Keratinocyte (primary cell): ENCODE measurements around the gene KRT84. TPM values are rescaled to one million over a fixed set of nuclear protein-coding genes. Genes with fewer than 3 reads are reported as not detected.

Experiments
- DNase-seq: peaks from one replicate; pipeline ENCODE4 v3.0.0-alpha.2; 2011; ENCODE audit warnings: low read depth, missing footprints, low spot score
- FAIRE-seq: peaks from 2 replicates; lab custom pipeline; 2011; peaks lifted over from hg19 to GRCh38; lab: Jason Lieb, UNC
- H2AFZ ChIP-seq: 2 replicates; pipeline ENCODE4 v1.6.0; 2012; ENCODE audit warnings: low read length, control low read depth, inconsistent platforms; ENCODE audit not compliant: control insufficient read depth
- H3K27ac ChIP-seq: 2 replicates; pipeline ENCODE4 v1.5.1; 2011; ENCODE audit warnings: low read length; ENCODE audit not compliant: control insufficient read depth, insufficient read depth
- H3K27me3 ChIP-seq: 3 replicates; pipeline ENCODE4 v1.6.0; 2011; ENCODE audit warnings: low read length; ENCODE audit not compliant: control insufficient read depth, insufficient read depth; ENCODE audit errors: extremely low read depth
- H3K36me3 ChIP-seq, 2 experiments: 2 replicates in 1 of 2; 3 replicates in 1 of 2; pipeline ENCODE4 v1.5.1; 2011; ENCODE audit warnings: low read length in 2 of 2, mild to moderate bottlenecking in 1 of 2; ENCODE audit not compliant: control insufficient read depth in 2 of 2, insufficient read depth in 2 of 2; ENCODE audit errors: extremely low read depth in 1 of 2
- H3K4me1 ChIP-seq: 3 replicates; pipeline ENCODE4 v1.5.1; 2011; ENCODE audit warnings: low read length; ENCODE audit not compliant: control insufficient read depth, insufficient read depth; ENCODE audit errors: extremely low read depth
- H3K4me2 ChIP-seq: 3 replicates; pipeline ENCODE4 v1.6.0; 2011; ENCODE audit warnings: low read depth, low read length; ENCODE audit not compliant: control insufficient read depth, insufficient read depth; ENCODE audit errors: extremely low read depth
- H3K4me3 ChIP-seq, 3 experiments: fragments of 200-600 bp in 1 of 3; sonication (generic) in 1 of 3; 2 replicates in 2 of 3; 3 replicates in 1 of 3; pipeline ENCODE4 v1.5.1; 2011 to 2016; ENCODE audit warnings: low read length in 3 of 3, mild to moderate bottlenecking in 3 of 3, control low read depth in 2 of 3, inconsistent platforms in 1 of 3, low read depth in 1 of 3, mixed read lengths in 1 of 3, mixed run types in 1 of 3, moderate library complexity in 1 of 3; ENCODE audit not compliant: control insufficient read depth in 2 of 3, insufficient read depth in 2 of 3; ENCODE audit errors: extremely low read depth in 1 of 3
- H3K79me2 ChIP-seq: 2 replicates; pipeline ENCODE4 v1.6.0; 2012; ENCODE audit warnings: low read length; ENCODE audit not compliant: control insufficient read depth, insufficient read depth
- H3K9ac ChIP-seq: 3 replicates; pipeline ENCODE4 v1.6.0; 2011; ENCODE audit warnings: low read length; ENCODE audit not compliant: control insufficient read depth, insufficient read depth; ENCODE audit errors: extremely low read depth
- H3K9me1 ChIP-seq: 3 replicates; pipeline ENCODE4 v1.6.0; 2011; ENCODE audit warnings: low read length; ENCODE audit not compliant: control insufficient read depth, insufficient read depth; ENCODE audit errors: extremely low read depth
- H3K9me3 ChIP-seq: 2 replicates; pipeline ENCODE4 v1.5.1; 2012; ENCODE audit warnings: low read depth, low read length; ENCODE audit not compliant: control insufficient read depth
- H4K20me1 ChIP-seq: 3 replicates; pipeline ENCODE4 v1.6.0; 2011; ENCODE audit warnings: low read length; ENCODE audit not compliant: control insufficient read depth, insufficient read depth; ENCODE audit errors: extremely low read depth
- EZH2 ChIP-seq: IDR thresholded peaks from one replicate; pipeline ENCODE4 v1.6.1; 2012; ENCODE audit warnings: inconsistent platforms, mild to moderate bottlenecking, low read length, moderate library complexity
- dilution Hi-C: fragments of 300-500 bp; cut with MboI; formaldehyde crosslinking; loops from one replicate; pipeline ENCODE4 v1.7.0; 2020; ENCODE audit warnings: low sequenced_read_pairs; ENCODE audit not compliant: extremely low pct_ligation_motif_present
- polyA plus RNA-seq, 5 experiments: library from polyadenylated mRNA; depleted of rRNA in 3 of 5; stranded (reverse) in 3 of 5; stranded (forward) in 1 of 5; unstranded in 1 of 5; fragments of >200 nt; gene quantifications; 1 replicate in 1 of 5; 2 replicates in 3 of 5; 3 replicates in 1 of 5; pipeline versions ENCODE4 v1.2.1 to v1.2.3, GENCODE V29; 2011 to 2012; ENCODE audit warnings: missing spikeins in 2 of 5, low read depth in 1 of 5, low replicate concordance in 1 of 5
- TF ChIP-seq, protein P1 (sequence below), 3 experiments: IDR thresholded peaks in 1 of 3; conservative IDR thresholded peaks in 1 of 3; optimal IDR thresholded peaks in 1 of 3; 2 replicates in 2 of 3; 3 replicates in 1 of 3; pipeline versions ENCODE3 to v1.5.1; 2011; ENCODE audit warnings: low read length in 3 of 3, mild to moderate bottlenecking in 3 of 3, moderate library complexity in 2 of 3, control low read depth in 1 of 3, inconsistent platforms in 1 of 3; ENCODE audit not compliant: insufficient read depth in 2 of 3; ENCODE audit errors: extremely low read depth in 1 of 3

Gene KRT84
- polyA plus RNA-seq, 1 donor (not counting 4 experiments of a cell fraction or from before 2014, with no cell fraction given): 0.10 TPM

DNA sequence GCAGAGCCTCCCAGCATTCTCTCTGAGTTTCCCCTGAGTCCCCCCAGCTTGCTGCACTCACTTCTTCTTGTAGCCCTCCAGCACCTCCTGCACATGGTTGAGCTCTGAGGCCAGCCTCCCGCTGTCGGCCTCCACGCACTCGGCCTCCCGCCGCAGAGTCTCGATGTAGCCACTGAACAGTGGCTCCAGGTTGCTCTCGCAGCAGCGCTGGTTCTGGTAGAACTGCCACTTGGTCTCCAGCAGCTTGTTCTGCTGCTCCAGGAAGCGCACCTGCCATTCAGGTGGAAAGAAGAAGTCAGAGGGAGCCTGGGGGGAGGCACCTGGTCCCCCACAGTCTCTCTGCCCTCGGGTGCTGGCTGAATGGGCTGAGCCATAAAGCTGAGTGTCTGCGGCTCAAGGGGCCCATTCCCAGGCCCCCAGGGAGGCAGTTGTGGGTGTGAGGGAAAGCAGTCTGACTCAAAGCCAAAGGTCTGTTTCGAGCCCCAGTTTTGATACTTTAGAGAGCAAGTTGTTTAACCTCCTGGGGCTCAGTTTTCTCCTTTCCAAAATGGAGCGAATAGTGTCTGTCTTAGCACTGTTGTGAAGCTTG is 20.5 kb downstream of the KRT84 start:
- Histone ChIP-seq H3K4me2 (no peak overlapping the region), H3K27ac (no peak overlapping the region), H3K36me3 (no peaks in the 10 kb centered on the region), H3K9me3 (no peaks in the 10 kb centered on the region), H3K27me3 (peaks cover 18% of the 10 kb centered on the region), H3K4me1 (no peaks in the 10 kb centered on the region), H2AFZ (no peak overlapping the region), H3K9me1 (no peaks in the 10 kb centered on the region), H3K9ac (no peak overlapping the region), H4K20me1 (no peaks in the 10 kb centered on the region), H3K4me3 (no peak overlapping the region), H3K79me2 (no peaks in the 10 kb centered on the region)
- DNase-seq: no peak
- TF ChIP-seq EZH2: no peak
- TF ChIP-seq, protein P1, sequence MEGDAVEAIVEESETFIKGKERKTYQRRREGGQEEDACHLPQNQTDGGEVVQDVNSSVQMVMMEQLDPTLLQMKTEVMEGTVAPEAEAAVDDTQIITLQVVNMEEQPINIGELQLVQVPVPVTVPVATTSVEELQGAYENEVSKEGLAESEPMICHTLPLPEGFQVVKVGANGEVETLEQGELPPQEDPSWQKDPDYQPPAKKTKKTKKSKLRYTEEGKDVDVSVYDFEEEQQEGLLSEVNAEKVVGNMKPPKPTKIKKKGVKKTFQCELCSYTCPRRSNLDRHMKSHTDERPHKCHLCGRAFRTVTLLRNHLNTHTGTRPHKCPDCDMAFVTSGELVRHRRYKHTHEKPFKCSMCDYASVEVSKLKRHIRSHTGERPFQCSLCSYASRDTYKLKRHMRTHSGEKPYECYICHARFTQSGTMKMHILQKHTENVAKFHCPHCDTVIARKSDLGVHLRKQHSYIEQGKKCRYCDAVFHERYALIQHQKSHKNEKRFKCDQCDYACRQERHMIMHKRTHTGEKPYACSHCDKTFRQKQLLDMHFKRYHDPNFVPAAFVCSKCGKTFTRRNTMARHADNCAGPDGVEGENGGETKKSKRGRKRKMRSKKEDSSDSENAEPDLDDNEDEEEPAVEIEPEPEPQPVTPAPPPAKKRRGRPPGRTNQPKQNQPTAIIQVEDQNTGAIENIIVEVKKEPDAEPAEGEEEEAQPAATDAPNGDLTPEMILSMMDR (optimal IDR thresholded peaks at IDR 0.05 in 1 of 3, IDR thresholded peaks at IDR 0.05 in 1 of 3, conservative IDR thresholded peaks at IDR 0.05 in 1 of 3; ENCODE audit: extremely low read depth in 1 of 3, insufficient read depth in 2 of 3, low read length in 3 of 3): no peak
- FAIRE-seq: no peak
- dilution Hi-C loops: no loop called here

DNA sequence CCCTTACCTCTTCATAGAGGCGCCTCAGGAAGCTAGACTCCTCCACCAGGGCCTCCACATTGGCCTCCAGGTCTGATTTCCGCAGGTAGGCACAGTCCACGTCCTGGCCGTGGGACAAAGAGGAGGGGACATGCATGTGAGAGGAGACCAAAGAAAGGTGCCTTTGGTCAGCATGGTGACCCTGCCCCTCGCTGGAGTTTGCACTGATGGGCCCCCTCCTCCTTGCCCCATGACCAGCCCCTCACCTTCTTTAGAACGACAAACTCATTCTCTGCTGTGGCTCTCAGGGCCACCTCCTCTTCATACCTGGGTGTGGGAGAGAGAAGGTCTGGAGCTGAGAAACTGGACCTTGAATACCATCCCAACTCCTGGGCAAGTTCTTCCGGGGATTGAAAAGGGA is 21.4 kb downstream of the KRT84 start:
- Histone ChIP-seq H3K9me1 (no peaks in the 10 kb centered on the region), H3K36me3 (no peaks in the 10 kb centered on the region), H3K79me2 (no peaks in the 10 kb centered on the region), H3K4me1 (no peaks in the 10 kb centered on the region), H3K27ac (no peak overlapping the region), H3K4me3 (no peak overlapping the region), H3K9me3 (no peaks in the 10 kb centered on the region), H3K4me2 (no peak overlapping the region), H4K20me1 (no peaks in the 10 kb centered on the region), H3K9ac (no peak overlapping the region), H3K27me3 (peaks cover 19% of the 10 kb centered on the region), H2AFZ (no peak overlapping the region)
- no peak for FAIRE-seq
- dilution Hi-C loops: no loop called here
- no peak for DNase-seq
- no peak for TF ChIP-seq EZH2
- TF ChIP-seq, protein P1 (optimal IDR thresholded peaks at IDR 0.05 in 1 of 3, IDR thresholded peaks at IDR 0.05 in 1 of 3, conservative IDR thresholded peaks at IDR 0.05 in 1 of 3; ENCODE audit: extremely low read depth in 1 of 3, insufficient read depth in 2 of 3, low read length in 3 of 3): no peak
